Kidney tubule cell (primary cell): ENCODE data around the gene DLG4.

Experiments used
- DNase-seq: peaks from one replicate; pipeline ENCODE4 v3.0.0-alpha.2; 2018; ENCODE audit warnings: low spot score

Gene DLG4

GRCh38 chr17:7229504-7229903, 9.9 kb upstream of the DLG4 start:
- DNase-seq: no peak

GRCh38 chr17:7228920-7229319, 9.3 kb upstream of the DLG4 start:
- DNase-seq: no peak

DNA sequence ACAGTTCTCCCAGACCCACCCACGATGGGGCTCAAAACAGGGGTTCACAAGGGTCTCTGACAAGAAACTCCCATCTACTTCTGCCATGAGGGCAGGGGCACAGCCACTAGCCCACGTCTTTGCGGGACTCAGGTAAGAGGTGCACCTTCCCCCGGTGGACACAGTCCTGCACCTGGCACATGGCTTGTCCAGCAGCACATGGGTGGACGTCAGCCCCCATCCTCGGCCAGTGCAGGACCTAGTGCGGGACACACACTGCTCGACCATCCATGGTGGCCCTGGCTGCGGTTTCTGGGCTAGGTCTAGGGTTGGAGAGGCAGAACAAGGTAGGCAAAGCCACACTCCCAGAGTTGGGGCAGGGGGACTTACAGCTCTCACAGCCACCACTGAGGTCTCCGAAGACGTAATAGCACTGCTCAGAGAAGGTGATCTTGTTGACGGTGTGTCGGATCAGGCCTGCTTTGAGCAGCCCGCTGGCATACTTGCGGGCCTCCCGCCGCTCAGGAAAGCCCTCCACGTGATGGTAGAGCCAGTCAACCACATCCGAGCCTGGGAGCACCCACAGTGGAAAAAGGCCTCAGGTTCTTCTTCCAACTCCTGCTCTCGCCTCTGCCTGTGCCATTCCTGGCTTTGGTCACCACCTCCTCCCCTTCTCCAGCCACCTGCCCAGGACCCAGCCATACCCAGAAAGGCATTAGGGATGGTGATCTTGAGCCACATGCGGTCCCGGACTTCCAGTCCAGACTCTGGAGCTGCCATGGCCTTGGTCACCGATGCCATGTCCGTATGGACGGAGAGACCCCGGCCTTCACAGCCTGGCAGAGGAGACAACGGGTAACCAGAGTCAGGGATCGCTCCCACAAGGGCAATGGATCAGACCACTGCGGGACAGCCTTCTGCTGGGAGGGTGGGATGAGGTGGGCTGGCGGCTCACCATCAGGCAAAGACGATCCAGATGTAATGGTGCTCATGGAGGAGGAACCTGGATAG, 7.4 kb upstream of the DLG4 start:
- no peak for DNase-seq

- no peak for DNase-seq
These were observed 6.2 kb upstream of the DLG4 start for GRCh38 chr17:7225711-7226331.

- DNase-seq: no peak
These were observed 5.0 kb upstream of the DLG4 start for GRCh38 chr17:7224661-7225111.

DNA sequence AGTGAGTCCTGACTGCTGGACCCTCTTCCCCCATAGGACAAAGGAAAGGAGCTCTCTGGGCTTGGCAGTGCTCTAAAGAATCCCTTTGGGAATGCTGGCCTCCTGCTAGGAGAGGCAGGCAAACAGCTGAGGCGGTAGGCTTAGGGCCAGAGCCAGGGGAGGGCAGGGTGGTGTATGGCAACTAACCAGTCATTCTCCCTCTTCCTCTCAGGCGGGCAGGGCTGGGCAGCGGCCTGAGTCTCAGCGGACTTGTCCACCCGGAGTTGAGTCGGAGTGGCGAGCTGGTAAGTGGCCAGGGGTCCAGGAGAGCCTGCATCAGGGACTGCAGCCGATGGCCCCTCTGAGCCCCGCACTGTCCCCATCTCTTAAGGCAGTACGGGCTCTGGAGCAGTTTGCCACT, 4.5 kb upstream of the DLG4 start:
- no peak for DNase-seq

- DNase-seq: no peak
These were observed 3.7 kb upstream of the DLG4 start for GRCh38 chr17:7223375-7223774.

DNA sequence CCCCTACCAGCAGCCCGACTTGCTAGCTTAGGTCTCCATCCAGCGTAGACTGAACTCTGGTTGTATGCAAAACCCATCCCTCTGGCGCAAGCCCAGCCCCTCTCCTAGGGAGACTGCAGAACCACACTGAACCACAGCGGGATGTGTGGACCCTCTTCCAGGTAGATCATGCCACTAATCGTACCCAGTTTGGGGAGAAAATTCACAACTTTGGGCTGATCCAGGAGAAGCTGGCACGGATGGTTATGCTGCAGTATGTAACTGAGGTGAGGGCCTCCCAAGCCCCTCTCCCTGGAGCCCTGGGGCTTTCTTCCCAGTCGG, 3.3 kb upstream of the DLG4 start:
- DNase-seq: no peak

DNA sequence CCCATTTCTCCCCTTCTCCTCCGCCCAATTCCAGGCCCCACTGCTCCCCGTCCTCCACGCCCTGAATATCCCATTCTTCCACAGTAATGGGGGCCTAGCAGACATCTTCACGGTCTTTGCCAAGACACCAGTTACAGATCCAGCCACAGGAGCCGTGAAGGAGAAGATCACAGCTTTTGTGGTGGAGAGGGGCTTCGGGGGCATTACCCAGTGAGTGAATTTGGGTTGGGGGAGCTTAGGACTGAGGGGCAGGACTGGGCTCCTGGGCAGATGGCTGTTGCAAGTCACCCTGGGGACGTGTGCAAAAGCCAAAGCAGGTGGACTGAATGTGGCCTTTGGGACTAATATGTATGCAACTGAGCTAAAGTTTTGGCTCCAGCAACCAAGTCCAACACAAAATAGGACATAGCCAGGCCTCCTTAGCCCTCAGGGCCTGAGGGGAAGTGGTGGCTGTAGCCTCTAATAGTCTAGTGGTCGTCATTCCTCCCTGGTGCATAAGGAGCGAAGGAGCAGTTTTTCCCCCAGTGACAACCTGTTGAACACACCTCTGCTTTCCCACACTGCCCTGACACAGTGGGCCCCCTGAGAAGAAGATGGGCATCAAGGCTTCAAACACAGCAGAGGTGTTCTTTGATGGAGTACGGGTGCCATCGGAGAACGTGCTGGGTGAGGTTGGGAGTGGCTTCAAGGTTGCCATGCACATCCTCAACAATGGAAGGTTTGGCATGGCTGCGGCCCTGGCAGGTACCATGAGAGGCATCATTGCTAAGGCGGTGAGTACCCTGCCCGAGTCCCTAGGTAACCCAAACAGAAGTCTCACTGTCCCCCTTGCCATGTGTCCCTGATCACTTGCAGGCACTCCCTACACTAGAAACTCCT, 2.7 kb upstream of the DLG4 start:
- no peak for DNase-seq

DNA sequence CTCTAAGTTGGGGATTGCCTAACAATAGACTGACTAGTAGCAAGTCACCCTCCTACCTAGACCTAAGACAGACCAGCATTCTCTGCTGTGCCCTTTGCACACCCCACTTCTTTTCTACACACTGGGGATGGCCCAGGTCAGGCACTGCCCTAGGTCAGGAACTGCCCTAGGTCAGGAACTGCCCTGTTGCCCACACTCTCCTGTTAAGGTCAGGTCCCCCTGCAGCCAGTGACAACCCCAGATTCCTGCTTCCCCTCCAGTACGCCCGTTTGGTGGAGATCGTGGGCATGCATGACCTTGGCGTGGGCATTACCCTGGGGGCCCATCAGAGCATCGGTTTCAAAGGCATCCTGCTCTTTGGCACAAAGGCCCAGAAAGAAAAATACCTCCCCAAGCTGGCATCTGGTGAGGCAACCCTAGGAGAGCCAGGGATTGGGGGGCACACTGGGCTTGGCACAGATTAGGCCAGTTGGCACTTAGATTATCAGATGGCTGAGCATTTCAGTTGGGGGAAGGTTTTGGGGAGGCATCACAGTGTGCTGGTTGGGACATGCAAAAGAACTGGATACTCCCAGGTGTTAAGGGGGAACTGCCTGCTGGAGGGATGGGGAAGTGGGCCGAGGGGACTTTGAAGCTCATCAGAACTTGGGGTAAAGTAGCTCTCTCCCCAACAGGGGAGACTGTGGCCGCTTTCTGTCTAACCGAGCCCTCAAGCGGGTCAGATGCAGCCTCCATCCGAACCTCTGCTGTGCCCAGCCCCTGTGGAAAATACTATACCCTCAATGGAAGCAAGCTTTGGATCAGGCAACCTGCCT, 1.8 kb upstream of the DLG4 start:
- DNase-seq: no peak

DNA sequence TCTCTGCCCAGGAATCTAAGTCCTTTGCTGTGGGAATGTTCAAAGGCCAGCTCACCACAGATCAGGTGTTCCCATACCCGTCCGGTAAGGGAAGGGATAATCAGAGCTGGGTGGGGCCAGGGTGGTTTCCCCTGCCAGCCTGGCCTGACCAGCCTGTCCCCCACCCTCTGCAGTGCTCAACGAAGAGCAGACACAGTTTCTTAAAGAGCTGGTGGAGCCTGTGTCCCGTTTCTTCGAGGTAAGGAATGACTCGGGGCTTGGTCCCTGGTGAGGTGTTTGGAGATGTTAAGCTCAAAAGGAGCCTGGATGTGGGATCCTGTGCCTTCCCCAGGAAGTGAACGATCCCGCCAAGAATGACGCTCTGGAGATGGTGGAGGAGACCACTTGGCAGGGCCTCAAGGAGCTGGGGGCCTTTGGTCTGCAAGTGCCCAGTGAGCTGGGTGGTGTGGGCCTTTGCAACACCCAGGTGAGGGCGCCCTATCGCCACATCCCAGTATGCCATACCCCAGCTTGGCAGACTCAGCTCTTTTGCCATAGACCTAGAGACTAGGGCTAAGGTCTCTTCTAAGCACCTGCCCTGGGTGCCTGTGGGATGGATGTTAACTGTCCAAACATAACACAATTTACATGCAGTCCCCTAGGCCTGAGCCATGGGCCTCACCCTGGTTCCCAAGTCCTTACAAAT, 1.1 kb upstream of the DLG4 start:
- peak; percentile 76 for DNase-seq

DNA sequence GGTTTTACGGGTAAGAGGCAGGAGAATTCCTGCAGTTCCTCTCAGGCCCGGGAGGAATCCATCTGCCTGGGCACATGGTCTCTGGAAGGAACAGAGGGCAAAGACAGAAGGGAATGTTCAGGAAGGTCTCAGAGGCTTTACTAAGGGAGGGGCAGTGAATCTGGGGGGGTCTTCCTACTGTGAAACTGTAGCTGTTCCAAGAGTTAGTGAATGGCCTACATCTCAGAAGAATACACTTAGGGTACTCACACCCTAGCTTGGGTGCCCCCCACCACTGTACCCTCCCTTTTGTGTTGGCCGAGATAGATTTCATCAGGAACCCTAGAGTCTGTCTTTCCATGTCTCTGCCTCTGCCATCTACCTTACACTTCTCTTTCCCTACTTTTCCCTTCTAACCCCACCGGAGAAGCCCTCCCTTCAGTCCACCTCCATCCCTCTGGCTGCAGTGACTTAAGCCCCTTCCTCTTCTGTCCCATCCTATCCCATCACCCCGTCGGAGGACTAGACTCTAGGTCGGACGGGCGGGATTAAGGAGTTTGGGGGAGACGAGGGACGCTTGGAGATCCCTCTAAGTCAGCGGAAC, 316 bp downstream of the DLG4 start:
- no peak for DNase-seq

- no peak for DNase-seq
These were observed 878 bp downstream of the DLG4 start for GRCh38 chr17:7218758-7219157.

DNA sequence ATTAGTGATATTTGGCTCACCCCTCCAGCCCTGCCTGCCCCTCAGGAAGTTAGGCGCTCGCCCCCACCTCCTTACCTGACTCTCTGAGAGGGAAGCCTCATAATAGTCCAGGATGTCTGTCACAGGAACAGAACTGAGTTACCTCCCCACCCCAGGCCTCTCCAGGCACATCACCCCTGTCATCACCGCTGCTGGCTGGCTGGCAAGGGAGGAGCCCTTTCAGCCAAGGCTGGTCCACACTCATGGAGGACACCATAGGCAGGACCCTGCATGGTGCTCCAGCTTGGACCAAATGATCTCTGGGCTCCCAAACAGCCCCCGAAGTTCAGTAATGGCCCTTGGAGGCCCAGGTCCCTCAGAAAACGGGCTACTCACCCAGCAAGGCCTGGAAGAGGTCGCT, 1.5 kb downstream of the DLG4 start:
- DNase-seq: no peak

- DNase-seq: peak; percentile 38
These were observed 2.3 kb downstream of the DLG4 start for GRCh38 chr17:7217113-7217987.

GRCh38 chr17:7216242-7217112, 3.2 kb downstream of the DLG4 start:
- no peak for DNase-seq

DNA sequence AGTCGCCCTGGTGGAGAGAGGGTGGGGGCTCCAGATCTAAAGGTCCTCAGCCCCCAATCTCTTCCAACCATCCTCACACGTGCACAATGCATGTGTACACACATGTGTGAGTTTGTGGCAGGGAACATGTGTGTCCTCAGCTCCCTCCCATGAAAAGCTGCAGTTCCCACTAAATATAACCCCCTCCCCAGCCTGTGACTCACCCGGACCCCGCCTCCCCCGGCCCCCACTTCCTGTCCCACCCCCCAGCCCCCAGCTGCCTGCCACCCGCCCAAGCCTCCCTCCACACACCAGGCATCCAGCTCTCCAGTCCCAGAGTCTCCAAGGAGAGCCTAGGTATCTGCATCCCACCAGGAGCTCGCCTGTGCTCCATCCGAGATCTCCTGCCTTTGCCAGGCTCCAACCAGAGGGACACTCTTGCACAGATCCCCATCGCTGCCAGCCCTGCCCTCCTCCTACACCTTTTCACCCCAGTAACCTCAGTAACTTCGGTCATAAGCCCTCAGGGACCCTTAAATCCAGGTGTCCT, 3.9 kb downstream of the DLG4 start:
- no peak for DNase-seq

DNA sequence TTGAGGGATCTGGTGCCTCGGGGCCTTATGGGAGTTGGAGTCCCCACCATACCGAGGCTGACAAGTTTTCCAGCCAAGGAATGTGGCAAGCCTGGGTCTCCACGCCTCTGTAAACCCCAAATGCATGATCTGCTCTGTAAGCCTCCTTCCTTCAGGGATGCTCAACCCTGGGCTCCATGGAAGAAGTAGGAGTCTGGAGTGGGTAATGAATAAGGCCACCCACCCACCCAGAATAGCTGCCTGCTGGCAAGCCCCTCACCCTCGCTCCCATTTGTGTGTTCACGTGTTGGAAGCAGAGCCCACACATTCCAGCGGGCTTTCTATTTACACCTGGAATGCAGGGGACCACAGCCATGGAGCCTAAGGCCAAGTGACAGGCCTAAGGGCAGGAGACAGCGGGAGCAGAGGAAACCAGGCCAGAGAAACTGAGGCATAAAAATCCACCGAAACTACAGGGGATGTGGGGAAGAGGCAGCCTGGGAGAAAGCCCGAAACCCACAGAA, 4.4 kb downstream of the DLG4 start:
- no peak for DNase-seq
